ENCODE measurements around the gene LYZ.

Gene LYZ

GRCh38 chr12:69339999-69340398 lies 8.2 kb upstream of the LYZ start:
- no peak for DNase-seq

GRCh38 chr12:69341328-69341727 lies 6.9 kb upstream of the LYZ start:
- no peak for DNase-seq

GRCh38 chr12:69342421-69342820 lies 5.8 kb upstream of the LYZ start:
- DNase-seq = no peak

GRCh38 chr12:69343357-69343756 lies 4.8 kb upstream of the LYZ start:
- no peak for DNase-seq

- DNase-seq = no peak
These were observed 4.1 kb upstream of the LYZ start for GRCh38 chr12:69343885-69344612.

- DNase-seq = no peak
These were observed 3.1 kb upstream of the LYZ start for GRCh38 chr12:69345077-69345476.

- no peak for DNase-seq
These were observed 2.4 kb upstream of the LYZ start for GRCh38 chr12:69345742-69346141.

GRCh38 chr12:69350002-69350626 lies 1.9 kb downstream of the LYZ start:
- DNase-seq = no peak

- no peak for DNase-seq
These were observed 2.6 kb downstream of the LYZ start for GRCh38 chr12:69350777-69351176.

- no peak for DNase-seq
These were observed 3.5 kb downstream of the LYZ start for GRCh38 chr12:69351462-69352236.

- no peak for DNase-seq
These were observed 4.7 kb downstream of the LYZ start for GRCh38 chr12:69352904-69353303.

GRCh38 chr12:69354172-69354555 lies 6.0 kb downstream of the LYZ start:
- DNase-seq = no peak

GRCh38 chr12:69354556-69355187 lies 6.5 kb downstream of the LYZ start:
- DNase-seq = no peak

- no peak for DNase-seq
These were observed 7.3 kb downstream of the LYZ start for GRCh38 chr12:69355363-69356028.

GRCh38 chr12:69359531-69360347 lies 11.6 kb downstream of the LYZ start, which contains the start of gene YEATS4:
TSS of gene YEATS4 (plus strand) at chr12:69359743. CDS start at chr12:69359973, 230 bp downstream.
- DNase-seq = peak; percentile 88

- no peak for DNase-seq
These were observed 12.1 kb downstream of the LYZ start for GRCh38 chr12:69360348-69360672.

- DNase-seq = no peak
These were observed 18.6 kb downstream of the LYZ start for GRCh38 chr12:69366796-69367195.

GRCh38 chr12:69368171-69368570 lies 20.0 kb downstream of the LYZ start:
- no peak for DNase-seq

- no peak for DNase-seq
These were observed 34.9 kb downstream of the LYZ start for GRCh38 chr12:69383074-69383473.

- DNase-seq = no peak
These were observed 36.9 kb downstream of the LYZ start for GRCh38 chr12:69385038-69385437.

GRCh38 chr12:69386921-69387320 lies 38.7 kb downstream of the LYZ start:
- no peak for DNase-seq

- no peak for DNase-seq
These were observed 40.2 kb downstream of the LYZ start for GRCh38 chr12:69388371-69388770.

Data from CD4-positive, alpha-beta T cell treated with Interleukin-15 for 1 hour (primary cell).